ENCODE measurements around the gene C1RL. TPM values are rescaled to one million over a fixed set of nuclear protein-coding genes. Genes with fewer than 3 reads are reported as not detected.

C1RL gene
- total and polyA plus RNA-seq, 7 donors: 2.7 to 17.0 (median 14.6) TPM

DNA sequence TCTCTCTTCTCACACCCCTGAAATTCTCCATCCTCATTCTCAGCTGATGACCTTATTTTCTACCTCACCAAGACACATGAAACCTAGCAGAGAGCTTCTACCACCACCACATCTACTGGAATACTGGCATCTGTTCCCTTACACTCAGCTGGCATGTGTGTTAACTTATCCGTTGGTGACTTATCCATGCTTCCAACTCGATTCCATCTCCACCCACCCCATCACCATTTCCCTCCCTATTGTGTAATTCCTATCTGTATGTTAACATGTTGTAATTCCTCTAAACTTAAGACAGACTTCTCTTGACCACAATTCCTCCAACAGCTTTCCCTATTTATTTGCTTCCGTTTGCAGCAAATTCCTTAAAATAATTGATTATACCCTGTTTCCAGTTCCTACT lies 33.1 kb downstream of the C1RL start:
- intact Hi-C loops (cut with DNase I): no loop called here
- WGBS, 3 donors: 38 to 54% (median 41%) methylated on average over 3 of the region's 3 CpGs
- TF ChIP-seq, protein P1, sequence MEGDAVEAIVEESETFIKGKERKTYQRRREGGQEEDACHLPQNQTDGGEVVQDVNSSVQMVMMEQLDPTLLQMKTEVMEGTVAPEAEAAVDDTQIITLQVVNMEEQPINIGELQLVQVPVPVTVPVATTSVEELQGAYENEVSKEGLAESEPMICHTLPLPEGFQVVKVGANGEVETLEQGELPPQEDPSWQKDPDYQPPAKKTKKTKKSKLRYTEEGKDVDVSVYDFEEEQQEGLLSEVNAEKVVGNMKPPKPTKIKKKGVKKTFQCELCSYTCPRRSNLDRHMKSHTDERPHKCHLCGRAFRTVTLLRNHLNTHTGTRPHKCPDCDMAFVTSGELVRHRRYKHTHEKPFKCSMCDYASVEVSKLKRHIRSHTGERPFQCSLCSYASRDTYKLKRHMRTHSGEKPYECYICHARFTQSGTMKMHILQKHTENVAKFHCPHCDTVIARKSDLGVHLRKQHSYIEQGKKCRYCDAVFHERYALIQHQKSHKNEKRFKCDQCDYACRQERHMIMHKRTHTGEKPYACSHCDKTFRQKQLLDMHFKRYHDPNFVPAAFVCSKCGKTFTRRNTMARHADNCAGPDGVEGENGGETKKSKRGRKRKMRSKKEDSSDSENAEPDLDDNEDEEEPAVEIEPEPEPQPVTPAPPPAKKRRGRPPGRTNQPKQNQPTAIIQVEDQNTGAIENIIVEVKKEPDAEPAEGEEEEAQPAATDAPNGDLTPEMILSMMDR (IDR thresholded peaks at IDR 0.05): no peak

DNA sequence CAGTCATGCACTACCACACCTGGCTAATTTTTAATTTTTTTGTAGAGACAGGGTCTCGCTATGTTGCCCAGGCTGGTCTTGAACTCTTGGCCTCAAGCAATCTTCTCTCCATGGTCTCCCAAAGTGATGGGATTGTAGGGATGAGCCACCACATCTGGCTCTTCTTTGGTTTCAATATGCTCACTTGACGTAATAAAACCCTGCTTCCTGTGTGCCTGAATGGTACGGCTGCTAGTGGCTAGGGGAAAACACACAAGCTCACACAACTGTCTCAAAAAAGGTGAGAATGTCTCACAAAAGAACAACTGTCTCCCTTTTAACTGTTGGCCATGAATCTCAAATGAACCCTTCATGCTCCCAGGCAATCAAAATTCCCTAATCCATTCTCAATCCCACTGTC lies 33.5 kb downstream of the C1RL start:
- no peaks in the 10 kb centered on the region for H3K4me1 ChIP-seq
- H3K36me3 ChIP-seq (ENCODE audit: insufficient read depth in 1 of 2, low read depth in 1 of 2): peaks cover 0 to 5% of the 10 kb centered on the region in 2 donors
- DNase-seq: no peak
- H3K9me3 ChIP-seq: no peaks in the 10 kb centered on the region
- no peak for ATAC-seq
- intact Hi-C loops (cut with DNase I): no loop called here
- WGBS, 3 donors: 77 to 81% (median 79%) methylated on average over 3 of the region's 3 CpGs
- H3K4me3 ChIP-seq: no peak overlapping the region
- no peak overlapping the region for H3K27ac ChIP-seq
- H3K27me3 ChIP-seq (ENCODE audit: insufficient read depth in 3 of 3, low read length in 2 of 3): no peaks in the 10 kb centered on the region
- TF ChIP-seq, protein P1 (IDR thresholded peaks at IDR 0.05): no peak

More for the DNA sequence above, 33.1 kb downstream of the C1RL start:
- Histone ChIP-seq H3K36me3 (ENCODE audit: insufficient read depth in 1 of 2, low read depth in 1 of 2) (peaks cover 0 to 1% of the 10 kb centered on the region in 2 donors), H3K9me3 (no peaks in the 10 kb centered on the region), H3K4me3 (no peak overlapping the region), H3K27ac (no peak overlapping the region), H3K4me1 (no peaks in the 10 kb centered on the region), H3K27me3 (ENCODE audit: insufficient read depth in 3 of 3, low read length in 2 of 3) (no peaks in the 10 kb centered on the region)
- ATAC-seq (no peak), DNase-seq (no peak)

DNA sequence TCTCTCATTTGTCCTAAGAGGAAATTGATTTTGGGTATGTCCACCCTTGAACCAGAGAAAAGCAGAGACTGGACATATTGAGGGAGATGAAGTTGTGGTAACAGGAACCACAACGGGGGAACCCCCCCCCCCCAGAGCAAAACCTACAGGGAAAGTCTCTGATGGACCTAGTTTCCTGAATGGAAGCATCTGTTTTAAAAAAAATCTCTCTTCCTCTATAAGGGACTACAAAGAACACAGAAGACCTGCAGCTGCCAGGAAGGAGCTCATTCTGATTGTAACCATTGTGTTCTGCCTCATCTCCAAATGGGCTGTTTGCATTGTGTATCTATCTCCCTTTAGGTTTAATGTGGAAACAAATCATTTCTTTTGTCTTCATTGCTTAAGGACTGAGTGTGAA lies 35.1 kb downstream of the C1RL start:
- Histone ChIP-seq H3K4me1 (peaks cover 15% of the 10 kb centered on the region), H3K9me3 (no peaks in the 10 kb centered on the region), H3K4me3 (no peak overlapping the region), H3K36me3 (ENCODE audit: insufficient read depth in 1 of 2, low read depth in 1 of 2) (peaks cover 0 to 18% of the 10 kb centered on the region in 2 donors), H3K27ac (no peak overlapping the region), H3K27me3 (ENCODE audit: insufficient read depth in 3 of 3, low read length in 2 of 3) (no peaks in the 10 kb centered on the region)
- 42 to 52% (median 43%) methylated on average over 1 of the region's 1 CpG for WGBS, 3 donors
- TF ChIP-seq, protein P1 (IDR thresholded peaks at IDR 0.05): no peak
- ATAC-seq: no peak
- no peak for DNase-seq
- intact Hi-C loops (cut with DNase I): no loop called here

DNA sequence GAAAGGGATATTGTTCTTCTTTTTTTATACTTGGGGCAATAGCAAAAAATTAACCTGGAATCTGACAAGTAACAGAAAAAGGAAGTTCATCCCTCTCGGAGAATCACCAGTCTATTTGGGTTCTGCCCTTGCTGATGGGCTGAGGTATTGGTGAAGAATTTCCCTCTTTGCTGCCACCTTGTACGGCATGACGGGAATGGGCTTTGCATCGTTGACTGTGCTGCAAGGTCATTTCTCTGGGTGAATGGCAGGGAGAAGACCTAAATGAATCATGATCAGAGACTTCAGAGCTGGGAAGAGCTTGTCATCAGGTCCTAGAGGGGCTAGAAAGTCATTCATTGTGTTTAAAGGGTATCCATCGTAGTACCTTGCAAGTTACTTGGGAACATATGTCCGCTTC lies 36.5 kb downstream of the C1RL start:
- no peak overlapping the region for H3K4me3 ChIP-seq
- H3K27ac ChIP-seq: no peak overlapping the region
- DNase-seq (no peak), ATAC-seq (no peak)
- H3K4me1 ChIP-seq: peaks cover 26% of the 10 kb centered on the region
- no peaks in the 10 kb centered on the region for H3K27me3 ChIP-seq (ENCODE audit: insufficient read depth in 3 of 3, low read length in 2 of 3)
- TF ChIP-seq, protein P1 (IDR thresholded peaks at IDR 0.05): no peak
- 88 to 90% (median 88%) methylated on average over 6 of the region's 6 CpGs for WGBS, 3 donors
- peaks cover 0 to 20% of the 10 kb centered on the region in 2 donors for H3K36me3 ChIP-seq (ENCODE audit: insufficient read depth in 1 of 2, low read depth in 1 of 2)
- intact Hi-C loops (cut with DNase I): no loop called here
- no peaks in the 10 kb centered on the region for H3K9me3 ChIP-seq

DNA sequence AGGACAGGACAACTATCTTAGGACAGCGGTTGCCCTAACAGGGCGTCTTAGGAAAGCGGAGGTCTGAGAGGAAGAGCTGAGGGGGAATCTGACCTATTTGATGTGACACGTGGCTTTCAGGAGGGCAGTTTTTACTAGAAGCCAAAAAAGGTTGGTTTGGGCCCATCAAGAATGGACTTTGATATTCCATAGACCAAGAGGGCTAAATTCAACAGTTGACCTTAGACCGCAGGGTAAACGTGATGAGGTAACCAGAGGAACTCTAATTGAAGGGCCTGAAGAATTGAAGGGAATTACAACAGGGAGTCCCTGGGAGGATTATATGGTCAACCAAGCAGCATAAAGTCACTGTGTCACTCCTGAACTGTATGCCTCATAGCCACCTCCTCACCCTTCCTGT lies 37.0 kb downstream of the C1RL start:
- H3K36me3 ChIP-seq (ENCODE audit: insufficient read depth in 1 of 2, low read depth in 1 of 2): peaks cover 0 to 25% of the 10 kb centered on the region in 2 donors
- H3K27me3 ChIP-seq (ENCODE audit: insufficient read depth in 3 of 3, low read length in 2 of 3): no peaks in the 10 kb centered on the region
- 86 to 95% (median 92%) methylated on average over 6 of the region's 6 CpGs for WGBS, 3 donors
- intact Hi-C loops (cut with DNase I): no loop called here
- H3K4me3 ChIP-seq: no peak overlapping the region
- H3K4me1 ChIP-seq: peaks cover 31% of the 10 kb centered on the region
- no peak overlapping the region for H3K27ac ChIP-seq
- DNase-seq: no peak
- TF ChIP-seq, protein P1 (IDR thresholded peaks at IDR 0.05): no peak
- no peaks in the 10 kb centered on the region for H3K9me3 ChIP-seq
- no peak for ATAC-seq
